ENCODE results near the gene VAV3.
"Not testable (repeated sequence)": the region's sequence is repeated elsewhere in the genome, so short reads cannot be mapped to it uniquely, and the experiment has no call there.

The VAV3 gene

DNA sequence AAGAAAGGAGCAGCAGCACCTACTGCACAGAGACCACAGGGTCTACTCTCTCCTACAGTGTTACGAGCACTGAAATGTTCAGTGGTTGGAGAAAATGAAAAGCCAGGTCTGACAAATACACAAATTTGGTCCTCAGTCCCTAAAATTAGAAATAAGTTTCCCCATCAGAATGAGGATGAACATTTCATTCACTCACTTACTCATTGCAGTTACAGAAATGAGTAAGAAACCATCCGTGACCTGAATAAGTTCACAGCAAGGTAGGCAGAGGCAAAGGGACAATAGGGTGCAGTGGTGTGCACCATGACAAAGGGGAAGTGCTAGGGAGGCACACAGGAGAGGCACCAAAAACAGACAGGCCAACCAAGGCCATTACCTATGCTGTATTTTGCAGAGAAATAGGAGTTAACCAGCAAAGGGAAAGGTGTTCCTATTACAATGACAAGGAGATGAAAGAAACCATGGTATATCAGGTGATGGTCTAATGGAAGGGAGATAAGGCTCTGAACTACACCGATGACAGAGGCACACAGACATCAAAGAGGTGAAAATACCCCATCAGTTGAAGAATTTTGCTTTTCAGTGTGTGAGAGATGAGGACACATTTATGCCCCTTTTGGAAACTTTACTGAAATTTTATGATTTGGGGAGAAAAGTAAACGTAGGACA is 29.4 kb downstream of the VAV3 start:
- peak in 2 of 5 experiments; percentile 15 to 83 for DNase-seq

DNA sequence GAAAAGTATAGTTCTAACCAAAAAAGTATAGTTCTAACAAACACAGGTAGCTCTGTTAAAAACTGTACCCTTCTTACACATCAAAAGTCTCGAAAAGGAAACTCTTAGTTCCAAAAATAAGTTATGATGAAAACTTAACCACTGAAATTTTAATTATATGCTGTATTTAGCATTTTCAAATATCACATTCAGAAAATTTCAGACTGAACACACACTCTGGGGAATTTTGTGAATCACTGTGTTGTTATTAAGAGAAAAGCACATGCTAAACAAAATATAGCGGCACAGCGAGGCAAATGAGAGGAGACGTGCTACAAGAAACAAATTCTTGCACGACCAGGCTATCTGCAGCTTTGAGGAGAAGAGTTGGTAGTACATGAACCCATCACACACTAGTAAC is 30.4 kb downstream of the VAV3 start:
- no peak for DNase-seq

- no peak for DNase-seq
These were observed 31.2 kb downstream of the VAV3 start for GRCh38 chr1:107933736-107934135.

GRCh38 chr1:107930292-107930691 is 34.7 kb downstream of the VAV3 start:
- DNase-seq, result no peak

GRCh38 chr1:107927820-107928219 is 37.2 kb downstream of the VAV3 start:
- no peak for DNase-seq

- no peak for DNase-seq
These were observed 38.4 kb downstream of the VAV3 start for GRCh38 chr1:107926436-107927080.

GRCh38 chr1:107925565-107925964 is 39.4 kb downstream of the VAV3 start:
- DNase-seq, result no peak

DNA sequence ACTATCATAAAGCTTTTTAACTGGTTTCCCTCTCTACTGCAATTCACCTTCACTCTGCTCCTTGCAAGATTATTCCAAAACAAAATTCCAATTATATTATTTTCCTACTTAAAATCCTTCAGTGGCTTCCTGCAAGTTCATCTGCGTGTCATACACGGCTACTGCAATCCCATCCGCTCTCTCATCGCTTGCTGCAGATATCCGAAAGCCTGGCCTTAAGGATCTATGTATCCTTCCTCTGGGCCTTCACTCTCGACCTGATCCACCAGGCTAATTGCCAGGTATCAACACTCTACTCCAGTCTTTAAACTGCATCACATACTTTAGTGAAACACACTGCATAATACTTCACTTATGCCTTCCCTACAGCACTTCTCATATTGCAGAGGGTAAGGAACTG is 44.0 kb downstream of the VAV3 start:
- no peak for DNase-seq

- DNase-seq, result no peak
These were observed 44.4 kb downstream of the VAV3 start for GRCh38 chr1:107920561-107920960.

DNA sequence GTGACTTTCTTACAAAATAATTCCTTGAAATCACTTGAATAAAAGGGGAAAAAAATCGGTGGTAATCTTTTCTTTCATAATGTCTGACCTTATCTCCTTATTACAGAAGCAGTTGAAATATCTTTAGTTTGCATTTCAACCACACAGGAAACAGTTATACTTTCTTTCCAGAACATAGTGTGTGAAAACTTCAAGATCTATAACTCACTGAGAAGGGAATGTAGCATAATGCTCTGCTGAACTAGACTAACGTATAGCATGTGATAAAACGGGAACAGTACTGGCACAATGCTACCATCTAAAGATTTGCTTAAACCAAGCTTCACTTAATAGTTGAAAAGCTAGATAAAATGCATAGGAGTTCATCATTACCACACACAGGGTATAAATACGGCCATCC is 45.0 kb downstream of the VAV3 start:
- DNase-seq, result no peak

DNA sequence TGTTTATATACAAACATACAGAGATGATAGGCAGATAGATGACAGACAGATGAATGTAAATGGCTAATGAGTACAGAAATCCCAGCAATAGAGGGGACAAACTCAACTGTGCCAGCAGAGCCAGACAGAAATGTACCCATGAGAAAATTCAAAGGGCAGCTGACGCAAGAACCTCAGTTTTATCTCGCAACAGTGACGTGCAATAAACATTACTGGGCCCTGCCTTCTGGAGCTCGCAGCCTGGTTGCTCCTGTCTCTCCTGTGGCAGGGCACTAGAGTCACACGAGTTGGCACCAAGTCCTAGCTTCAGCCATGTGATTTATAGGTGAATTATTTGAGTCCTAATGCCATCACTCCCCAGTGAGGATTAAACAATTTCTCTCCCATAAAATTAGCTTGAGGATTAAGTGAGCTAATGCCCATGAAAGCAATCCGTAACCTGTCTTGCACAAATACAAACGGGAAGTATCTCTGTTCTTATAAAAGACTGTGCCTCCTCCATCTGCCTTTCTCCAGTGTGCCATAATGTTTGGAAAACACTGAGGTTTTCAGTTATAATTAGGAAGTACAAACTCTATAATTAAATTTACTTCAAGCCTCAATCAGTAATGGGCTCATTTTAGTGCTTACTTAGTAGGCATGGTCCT is 50.7 kb downstream of the VAV3 start:
- no peak for DNase-seq

DNA sequence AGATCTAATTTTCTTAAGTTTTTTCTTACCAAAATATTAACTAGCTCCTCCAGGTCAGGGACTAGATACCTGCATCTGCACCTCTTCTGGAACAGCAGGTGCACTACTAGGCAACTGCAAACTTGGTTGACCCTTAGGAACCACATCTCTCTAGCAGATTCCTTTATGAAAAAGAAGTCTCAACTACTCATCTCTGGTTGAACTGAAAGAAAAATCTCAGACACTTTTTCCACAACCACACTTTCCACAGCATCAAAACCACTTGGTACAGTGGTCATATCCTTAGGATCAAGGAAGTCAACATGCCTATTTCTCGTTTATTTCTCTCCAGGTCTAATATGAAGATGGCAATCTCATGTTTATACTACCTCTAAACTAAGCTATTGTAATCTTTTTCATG is 52.3 kb downstream of the VAV3 start:
- DNase-seq, result no peak

DNA sequence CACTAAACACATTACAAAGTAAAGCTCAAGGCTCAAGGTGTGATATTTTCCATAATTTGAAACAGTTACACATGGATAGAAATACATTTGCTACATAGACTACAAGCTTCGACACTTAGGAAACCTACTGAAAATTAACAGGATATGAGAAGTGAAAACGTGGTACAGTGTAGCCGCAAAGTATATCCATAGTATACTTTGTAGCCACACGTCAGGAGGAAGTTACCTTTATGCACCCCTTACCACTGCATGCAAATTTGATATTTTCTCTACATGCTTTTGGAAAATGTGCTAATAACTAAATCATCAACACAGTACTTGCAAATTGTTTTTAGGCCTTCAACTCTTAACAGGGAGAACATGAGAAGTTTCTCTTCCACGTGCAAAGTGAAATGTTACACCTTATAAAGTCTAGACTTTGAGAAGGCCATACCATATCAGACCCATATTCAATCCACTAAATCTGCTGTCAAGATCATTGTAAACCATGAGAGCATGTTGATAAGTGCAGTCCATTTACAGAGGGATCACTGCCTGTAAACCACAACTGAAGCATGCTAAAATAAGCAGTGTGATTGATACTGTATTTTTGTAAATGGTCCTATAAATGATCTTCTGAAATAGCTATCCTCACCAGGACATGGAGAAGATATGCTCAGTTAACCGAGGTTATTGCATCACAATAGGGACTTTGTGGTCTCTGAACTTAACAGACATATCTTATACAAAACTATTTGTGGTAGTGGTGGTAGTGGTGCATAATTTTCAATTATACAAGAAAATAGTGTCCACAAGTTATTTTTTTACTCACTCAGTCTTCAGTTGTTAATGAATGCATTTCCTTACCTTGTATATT is 64.7 kb downstream of the VAV3 start:
- peak in 1 of 5 experiments; percentile 6 for DNase-seq

GRCh38 chr1:107899655-107900054 is 65.3 kb downstream of the VAV3 start:
- DNase-seq, result no peak

GRCh38 chr1:107897438-107898345 is 67.3 kb downstream of the VAV3 start:
- DNase-seq, result peak in 1 of 5 experiments; percentile 27

DNA sequence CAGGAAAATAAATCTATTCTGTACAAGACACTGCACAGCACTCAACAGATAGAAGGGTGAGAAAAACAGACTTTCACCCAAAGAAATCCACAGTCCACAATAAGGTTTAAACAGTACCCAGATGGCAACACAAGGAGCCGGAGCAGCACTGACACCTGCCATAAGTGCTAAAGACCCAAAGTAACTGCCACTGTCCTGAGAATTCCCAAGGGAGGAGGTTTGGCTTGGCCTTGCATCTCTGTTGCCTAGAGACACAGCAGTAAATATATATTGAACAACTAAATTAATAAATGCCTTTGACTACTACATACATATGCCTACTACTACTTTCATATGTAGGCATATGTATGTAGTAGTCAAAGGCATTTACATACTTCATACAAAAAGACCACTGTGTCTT is 68.0 kb downstream of the VAV3 start:
- DNase-seq, result no peak

DNA sequence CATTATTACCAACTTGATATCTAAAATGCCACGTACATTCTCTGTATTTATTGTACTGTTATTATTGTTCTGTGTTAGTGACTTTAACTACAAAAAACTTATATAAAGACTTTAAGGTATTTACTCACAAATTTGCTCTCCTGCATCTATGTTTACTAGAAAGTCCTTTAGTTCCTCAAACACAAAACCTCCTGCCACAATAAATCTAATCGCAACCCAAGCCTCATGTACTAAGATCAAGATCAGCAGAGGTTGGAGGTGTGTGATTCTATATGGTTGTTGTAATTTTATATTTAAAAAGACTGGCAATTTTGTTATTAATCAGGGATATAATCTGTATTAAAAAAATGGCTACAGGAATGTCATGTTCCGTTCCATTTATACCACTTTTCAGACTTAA is 68.6 kb downstream of the VAV3 start:
- no peak for DNase-seq

DNA sequence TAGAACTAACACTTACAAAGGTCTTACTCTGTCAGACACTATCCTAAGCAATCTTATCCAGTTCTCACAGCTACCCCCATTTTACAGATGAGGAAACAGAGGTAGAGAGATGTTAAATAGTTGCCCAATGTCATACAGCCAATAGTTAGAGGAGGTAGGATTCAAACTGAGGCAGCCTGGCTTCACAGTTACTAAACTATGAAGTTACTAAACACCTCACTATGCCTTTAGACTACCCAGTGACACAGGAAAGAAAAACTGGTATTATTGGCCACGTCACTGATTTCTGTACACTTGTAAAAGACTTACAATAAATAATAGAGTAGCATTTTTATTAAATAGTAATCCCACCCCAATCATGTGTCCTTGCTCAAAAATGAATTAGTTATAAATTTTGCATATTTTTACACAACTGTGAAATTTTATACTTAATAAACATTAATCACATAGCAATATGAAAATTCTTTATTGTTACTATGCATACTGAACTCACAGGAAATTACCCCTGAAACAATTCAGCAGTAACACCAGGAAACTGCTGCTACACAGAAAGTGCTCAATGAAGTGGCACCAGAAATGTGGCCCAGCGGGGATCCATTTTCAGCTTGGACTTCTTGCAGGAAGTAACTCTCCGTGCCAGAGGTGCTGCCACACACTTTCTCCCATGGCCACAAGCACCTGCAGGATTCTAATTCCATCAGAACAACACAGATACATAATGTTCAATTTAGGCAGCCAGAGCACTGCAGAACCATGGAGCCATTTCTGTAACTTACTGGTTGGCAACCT is 69.4 kb downstream of the VAV3 start:
- no peak for DNase-seq

DNA sequence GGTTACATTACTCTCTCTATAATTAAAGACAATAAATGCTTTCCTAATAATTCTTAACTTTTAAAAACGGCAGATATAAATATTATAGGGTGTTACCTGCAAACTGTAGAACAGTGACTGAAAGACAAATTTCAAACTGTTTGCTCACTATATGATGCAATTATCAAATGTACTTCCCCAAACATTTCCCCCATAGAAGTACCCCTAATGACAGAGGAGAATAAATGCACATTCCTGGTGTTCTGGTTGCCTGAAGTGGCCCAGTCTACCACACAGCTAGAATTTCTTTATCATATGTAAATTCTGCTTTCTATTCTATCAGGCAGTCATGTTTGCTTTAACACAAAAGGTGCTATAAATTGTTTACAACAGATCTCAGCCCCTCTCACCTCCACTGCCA is 70.4 kb downstream of the VAV3 start:
- DNase-seq, result no peak

DNA sequence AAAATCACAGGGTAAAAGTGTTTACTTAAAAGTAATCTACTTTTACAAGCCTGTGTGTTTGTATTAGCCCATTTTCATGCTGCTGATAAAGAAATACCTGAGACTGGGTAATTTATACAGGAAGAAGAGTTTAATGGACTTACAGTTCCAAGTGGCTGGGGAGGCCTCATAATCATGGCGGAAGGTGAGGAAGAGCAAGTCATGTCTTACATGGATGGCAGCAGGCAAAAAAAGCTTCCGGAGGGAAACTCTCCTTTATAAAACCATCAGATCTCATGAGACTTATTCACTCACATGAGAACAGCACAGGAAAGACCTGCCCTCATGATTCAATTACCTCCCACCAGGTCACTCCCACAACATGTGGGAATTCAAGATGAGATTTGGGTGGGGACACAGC is 71.6 kb downstream of the VAV3 start:
- DNase-seq, result not testable (repeated sequence)

- DNase-seq, result no peak
These were observed 75.5 kb downstream of the VAV3 start for GRCh38 chr1:107889524-107889923.

All from T-helper 2 cell (primary cell).